Lung (tissue), 12 donors: ENCODE results near the gene PINLYP. TPM values are rescaled to one million over a fixed set of nuclear protein-coding genes. Genes with fewer than 3 reads are reported as not detected.

ENCODE experiments used
- ATAC-seq: fragments of 200-7000 bp; cut with Tn5 transposase; one replicate; pipeline ENCODE4 v1.9.1; 2020; ENCODE audit warnings: moderate number of reproducible peaks; ENCODE audit not compliant: insufficient read depth, low FRiP score
- DNase-seq, 3 donors: peaks; one replicate each; pipeline ENCODE4 v3.0.0-alpha.2; 2013 to 2017
- H3K27ac ChIP-seq, 2 donors: one replicate each; pipeline ENCODE4 v1.5.1; 2013; ENCODE audit warnings: mild to moderate bottlenecking in 2 of 2, moderate library complexity in 2 of 2, control low read depth in 1 of 2, inconsistent platforms in 1 of 2, low read depth in 1 of 2, low read length in 1 of 2
- H3K27me3 ChIP-seq, 3 donors: one replicate each; pipeline ENCODE4 v1.5.1; 2013; ENCODE audit warnings: low read length in 2 of 3; ENCODE audit not compliant: control insufficient read depth in 3 of 3, insufficient read depth in 3 of 3
- H3K36me3 ChIP-seq, 4 donors: one replicate each; pipeline ENCODE4 v1.5.1; 2013; ENCODE audit warnings: low read length in 4 of 4, mild to moderate bottlenecking in 1 of 4, moderate library complexity in 1 of 4; ENCODE audit not compliant: control insufficient read depth in 4 of 4, insufficient read depth in 4 of 4
- H3K4me1 ChIP-seq, 5 donors: one replicate each; pipeline ENCODE4 v1.5.1; 2013; ENCODE audit warnings: low read length in 5 of 5, mild to moderate bottlenecking in 2 of 5, moderate library complexity in 1 of 5; ENCODE audit not compliant: control insufficient read depth in 5 of 5, insufficient read depth in 5 of 5
- H3K4me3 ChIP-seq: one replicate; pipeline ENCODE4 v1.5.1; 2013; ENCODE audit warnings: mild to moderate bottlenecking, control low read depth, moderate library complexity
- H3K9ac ChIP-seq, 2 donors: one replicate each; pipeline ENCODE4 v1.5.1; 2013; ENCODE audit warnings: low read length in 2 of 2, control low read depth in 1 of 2; ENCODE audit not compliant: insufficient read depth in 1 of 2
- H3K9me3 ChIP-seq, 4 donors: one replicate each; pipeline ENCODE4 v1.5.1; 2013; ENCODE audit warnings: low read length in 3 of 4, mild to moderate bottlenecking in 1 of 4, moderate library complexity in 1 of 4; ENCODE audit not compliant: control insufficient read depth in 4 of 4, insufficient read depth in 3 of 4
- CTCF ChIP-seq: IDR thresholded peaks from 2 replicates; pipeline ENCODE4 v1.5.1; 2012; ENCODE audit warnings: mild to moderate bottlenecking; ENCODE audit errors: control extremely low read depth, extremely low read depth
- WGBS, 2 donors: extraction: QIAGEN DNeasy Blood & Tissue Kit; methylation state at CpG; one replicate each; pipeline ENCODE4 v1.1.7; 2013; 5-methylcytosine and 5-hydroxymethylcytosine counted together
- polyA plus RNA-seq, 2 donors: library from polyadenylated mRNA; stranded (reverse); fragments of 200-250 nt; gene quantifications; one replicate each; pipeline ENCODE4 v1.2.1, GENCODE V29; 2013
- total RNA-seq, 2 donors: library from RNA; depleted of rRNA in 1 of 2; stranded (reverse); fragments of >200 nt in 1 of 2; gene quantifications; one replicate each; pipeline ENCODE4 v1.2.1, GENCODE V29; 2014 to 2021
- donor health status: control.
- donor health status: control.
- donor health status: Bipolar disorder and iron deficiency.
- donor health status: healthy.
- donor health status: DM: yes; HTN: yes; CAD: no.

Gene PINLYP
- total and polyA plus RNA-seq, 4 donors = 6.1 to 14.2 (median 8.4) TPM

DNA sequence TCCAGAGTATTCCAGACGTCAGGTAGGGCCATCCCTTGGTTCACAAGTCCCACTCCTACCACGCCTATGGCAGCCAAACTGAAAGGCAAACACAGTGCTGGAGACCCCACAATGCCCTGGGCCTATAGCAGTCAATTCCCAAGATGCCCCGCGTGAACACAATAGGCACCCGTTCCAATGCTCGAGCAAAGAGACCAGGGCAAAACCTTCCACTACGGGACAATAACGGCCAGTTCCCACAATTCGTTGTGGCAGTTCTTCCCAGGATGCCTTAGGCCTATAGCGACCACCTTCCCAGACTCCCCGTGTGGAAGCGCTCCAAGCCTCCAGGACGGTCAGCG lies 43.3 kb downstream of the PINLYP start:
- Histone ChIP-seq H3K4me3 (peak overlapping the region; percentile 87), H3K4me1 (peaks cover 0 to 15% (median 2%) of the 10 kb centered on the region in 5 donors), H3K36me3 (peaks cover 0 to 5% (median 1%) of the 10 kb centered on the region in 4 donors), H3K27me3 (no peaks in the 10 kb centered on the region), H3K9ac (peak overlapping the region; percentile 62 to 82), H3K27ac (peak overlapping the region; percentile 97 to 99), H3K9me3 (peaks cover 0 to 1% (median 0%) of the 10 kb centered on the region in 4 donors)
- 1% methylated on average over 14 of the region's 14 CpGs for WGBS, 2 donors
- DNase-seq (peak; percentile 68 to 75 (median 69)), ATAC-seq (peak; percentile 16)
- TF ChIP-seq CTCF = no peak

DNA sequence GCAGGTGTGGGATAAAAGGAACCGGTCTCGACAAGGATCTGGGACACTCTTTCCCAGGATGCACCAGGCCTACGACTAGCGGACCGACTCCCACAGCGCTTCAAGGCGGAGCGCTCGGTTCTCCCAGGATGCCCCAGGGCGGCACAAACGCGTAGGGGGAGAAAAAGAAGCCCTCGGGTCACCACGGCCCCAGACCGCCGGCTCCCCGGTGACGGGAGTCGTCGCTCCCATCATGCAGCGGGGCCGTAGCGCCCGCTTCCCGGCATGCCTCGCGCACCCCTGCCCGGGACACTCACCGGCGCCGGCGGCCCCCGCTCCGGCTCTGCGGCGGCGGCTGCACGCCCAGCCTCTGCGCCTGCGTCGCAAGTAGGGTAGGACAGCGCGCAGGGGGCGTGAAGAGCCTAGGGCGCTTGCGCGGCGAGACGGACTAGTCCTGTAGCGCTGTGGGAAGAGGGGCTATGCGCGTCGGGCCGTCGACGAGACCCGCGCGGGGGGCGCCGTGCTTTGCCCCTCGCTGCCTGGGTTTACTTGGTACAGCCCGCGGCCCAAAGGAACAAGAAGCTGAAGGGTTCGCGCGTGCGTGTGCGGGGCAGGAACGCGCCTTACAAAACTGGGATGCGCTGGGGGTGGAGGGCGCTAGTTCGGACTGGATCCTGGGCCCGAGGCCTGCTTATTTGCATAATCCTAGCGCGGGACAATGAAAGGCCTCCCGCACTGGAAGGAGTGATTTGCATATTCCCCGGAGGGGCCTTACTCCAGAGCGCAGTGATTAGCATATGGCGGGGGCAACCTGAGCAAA lies 43.9 kb downstream of the PINLYP start, which contains the start of gene ZNF428:
Gene ZNF428 (minus strand): TSS at position 368 of the 799 bp plus-strand sequence. CDS start 5,325 bp downstream, outside the sequence.
- peak within 1 kb of the TSS; percentile 87 for H3K4me3 ChIP-seq
- H3K27me3 ChIP-seq = no peaks in the 10 kb centered on the region
- H3K9ac ChIP-seq = peak within 1 kb of the TSS; percentile 67 to 82
- no peak for TF ChIP-seq CTCF
- H3K4me1 ChIP-seq = peaks cover 0 to 15% (median 2%) of the 10 kb centered on the region in 5 donors
- DNase-seq (peak; percentile 94 to 97 (median 96)), ATAC-seq (peak; percentile 96)
- peak within 1 kb of the TSS; percentile 97 to 99 for H3K27ac ChIP-seq
- no peaks in the 10 kb centered on the region for H3K36me3 ChIP-seq
- 0% methylated on average over 67 to 81 of the region's 81 CpGs for WGBS, 2 donors
- H3K9me3 ChIP-seq = peaks cover 0 to 1% (median 0%) of the 10 kb centered on the region in 4 donors

DNA sequence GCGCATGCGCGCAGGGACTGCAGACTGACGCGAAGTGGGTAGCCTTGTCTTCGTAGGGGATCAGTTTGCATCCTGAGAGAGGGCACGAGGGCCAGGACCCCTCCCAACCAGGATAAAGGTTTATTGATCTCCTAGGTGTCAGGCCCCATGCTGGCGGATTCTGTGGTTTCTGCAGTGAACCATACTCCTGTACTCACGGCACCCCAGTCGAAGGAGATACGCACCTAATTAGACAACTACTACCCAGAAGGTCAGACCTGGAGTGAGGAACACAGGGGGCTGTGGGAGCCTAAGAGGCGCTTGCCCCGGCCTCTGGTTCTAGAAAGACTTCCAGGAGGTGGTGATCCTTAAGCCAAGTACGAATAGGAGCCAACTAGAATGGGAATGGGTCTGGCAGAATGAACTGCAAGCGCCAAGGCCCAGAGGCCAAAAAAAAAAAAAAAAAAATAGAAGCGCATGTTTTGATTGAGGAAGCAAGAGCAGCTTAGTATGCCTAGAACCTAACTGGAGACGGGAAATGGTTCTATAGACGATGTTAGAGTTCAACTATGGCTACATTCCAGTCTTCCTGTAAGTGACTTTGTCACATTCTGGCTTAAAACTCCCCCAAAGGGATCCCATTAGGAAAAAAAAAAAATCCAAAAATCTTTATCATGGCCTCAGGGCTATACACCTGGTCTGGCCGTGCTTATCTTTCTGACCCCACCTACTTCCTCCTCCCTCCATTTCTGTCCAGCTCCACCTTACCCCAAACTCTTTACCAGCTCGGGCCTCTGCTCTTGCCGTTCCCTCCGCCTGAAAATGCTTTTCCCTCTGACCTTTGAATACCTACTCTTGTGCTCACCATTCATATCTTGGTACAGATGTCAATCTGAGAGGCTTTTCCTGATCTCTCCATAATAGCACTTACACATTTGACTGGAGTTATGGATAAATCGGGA lies 44.7 kb downstream of the PINLYP start:
- Histone ChIP-seq H3K36me3 (no peaks in the 10 kb centered on the region), H3K4me3 (peak overlapping the region; percentile 87), H3K9ac (peak overlapping the region; percentile 67 to 72), H3K4me1 (peaks cover 0 to 15% (median 2%) of the 10 kb centered on the region in 5 donors), H3K9me3 (peaks cover 0 to 1% (median 0%) of the 10 kb centered on the region in 4 donors), H3K27me3 (no peaks in the 10 kb centered on the region), H3K27ac (peak overlapping the region; percentile 97 to 99)
- ATAC-seq (no peak), DNase-seq (peak in 1 of 3 donors; percentile 38)
- TF ChIP-seq CTCF = no peak
- WGBS, 2 donors = 45 to 51% methylated on average over 23 of the region's 23 CpGs
